GM19043 (cell line): ENCODE results near the gene TBC1D10A.
"Not testable (repeated sequence)": the region's sequence is repeated elsewhere in the genome, so short reads cannot be mapped to it uniquely, and the experiment has no call there.

Experiments
- ATAC-seq: cut with Tn5 transposase; IDR thresholded peaks from one replicate; pipeline ENCODE4 v1.9.1; 2021; ENCODE audit warnings: low read depth; ENCODE audit not compliant: unreplicated experiment

Gene TBC1D10A

GRCh38 chr22:30348404-30348803 lies 21.7 kb upstream of the TBC1D10A start:
- no peak for ATAC-seq

GRCh38 chr22:30347255-30347892 lies 20.6 kb upstream of the TBC1D10A start:
- no peak for ATAC-seq

- no peak for ATAC-seq
These were observed 17.9 kb upstream of the TBC1D10A start for GRCh38 chr22:30344447-30345200.

GRCh38 chr22:30340911-30341685 lies 14.4 kb upstream of the TBC1D10A start:
- ATAC-seq = no peak

GRCh38 chr22:30338802-30339201 lies 12.1 kb upstream of the TBC1D10A start:
- ATAC-seq = no peak

- not testable (repeated sequence) for ATAC-seq
These were observed 11.6 kb upstream of the TBC1D10A start for GRCh38 chr22:30338341-30338740.

GRCh38 chr22:30337461-30337778 lies 10.7 kb upstream of the TBC1D10A start:
- ATAC-seq = no peak

GRCh38 chr22:30336752-30337460 lies 10.2 kb upstream of the TBC1D10A start:
- ATAC-seq = no peak

GRCh38 chr22:30335236-30335635 lies 8.5 kb upstream of the TBC1D10A start:
- no peak for ATAC-seq

- ATAC-seq = no peak
These were observed 7.9 kb upstream of the TBC1D10A start for GRCh38 chr22:30334646-30335045.

- ATAC-seq = no peak
These were observed 7.0 kb upstream of the TBC1D10A start for GRCh38 chr22:30333707-30334087.

GRCh38 chr22:30332994-30333706 lies 6.4 kb upstream of the TBC1D10A start:
- ATAC-seq = no peak

- no peak for ATAC-seq
These were observed 5.8 kb upstream of the TBC1D10A start for GRCh38 chr22:30332551-30332950.

GRCh38 chr22:30328466-30329049 lies 1.8 kb upstream of the TBC1D10A start:
- ATAC-seq = no peak

GRCh38 chr22:30327864-30328345 lies 1.2 kb upstream of the TBC1D10A start:
- ATAC-seq = no peak

GRCh38 chr22:30326255-30326705 lies 461 bp downstream of the TBC1D10A start:
- ATAC-seq = no peak

GRCh38 chr22:30325724-30326254 lies 952 bp downstream of the TBC1D10A start:
- no peak for ATAC-seq

GRCh38 chr22:30325065-30325720 lies 1.5 kb downstream of the TBC1D10A start:
- no peak for ATAC-seq
